Activated CD4-positive, CD25-positive, alpha-beta regulatory T cell (primary cell): ENCODE measurements around the gene AUTS2.

Source experiments
- DNase-seq, 4 experiments: peaks; one replicate each; lab custom pipeline; 2025; lab: John Stamatoyannopoulos, UW

AUTS2 gene

GRCh38 chr7:70545214-70545613 is 946.9 kb downstream of the AUTS2 start:
- DNase-seq: no peak

GRCh38 chr7:70552141-70552540 is 953.9 kb downstream of the AUTS2 start:
- DNase-seq: no peak

GRCh38 chr7:70553364-70553763 is 955.1 kb downstream of the AUTS2 start:
- DNase-seq: no peak

GRCh38 chr7:70554646-70555045 is 956.4 kb downstream of the AUTS2 start:
- DNase-seq: no peak

GRCh38 chr7:70556761-70557160 is 958.5 kb downstream of the AUTS2 start:
- DNase-seq: no peak

GRCh38 chr7:70557338-70557737 is 959.1 kb downstream of the AUTS2 start:
- DNase-seq: no peak

- DNase-seq: no peak
These were observed 961.5 kb downstream of the AUTS2 start for GRCh38 chr7:70559815-70560214.

GRCh38 chr7:70563960-70564359 is 965.7 kb downstream of the AUTS2 start:
- DNase-seq: no peak

- no peak for DNase-seq
These were observed 967.6 kb downstream of the AUTS2 start for GRCh38 chr7:70565721-70566370.

GRCh38 chr7:70566671-70567070 is 968.4 kb downstream of the AUTS2 start:
- DNase-seq: no peak

GRCh38 chr7:70568674-70569334 is 970.5 kb downstream of the AUTS2 start:
- no peak for DNase-seq

- no peak for DNase-seq
These were observed 971.1 kb downstream of the AUTS2 start for GRCh38 chr7:70569335-70569819.

GRCh38 chr7:70570029-70570428 is 971.8 kb downstream of the AUTS2 start:
- DNase-seq: no peak

- no peak for DNase-seq
These were observed 972.7 kb downstream of the AUTS2 start for GRCh38 chr7:70570961-70571360.

GRCh38 chr7:70571403-70571934 is 973.2 kb downstream of the AUTS2 start:
- DNase-seq: no peak

GRCh38 chr7:70571961-70572360 is 973.7 kb downstream of the AUTS2 start:
- DNase-seq: no peak

GRCh38 chr7:70572571-70572970 is 974.3 kb downstream of the AUTS2 start:
- no peak for DNase-seq

GRCh38 chr7:70573071-70573661 is 974.9 kb downstream of the AUTS2 start:
- no peak for DNase-seq

GRCh38 chr7:70573696-70574095 is 975.4 kb downstream of the AUTS2 start:
- no peak for DNase-seq

- no peak for DNase-seq
These were observed 976.1 kb downstream of the AUTS2 start for GRCh38 chr7:70574314-70574834.

GRCh38 chr7:70574970-70575799 is 976.9 kb downstream of the AUTS2 start:
- no peak for DNase-seq

- no peak for DNase-seq
These were observed 978.8 kb downstream of the AUTS2 start for GRCh38 chr7:70577078-70577477.
